GM06990 (cell line): ENCODE measurements around the gene THBS4.

ENCODE experiments used
- DNase-seq: peaks from one replicate; pipeline ENCODE4 v3.0.0-alpha.2; 2011; ENCODE audit not compliant: insufficient read length; ENCODE audit errors: extremely low read depth
- H3K27me3 ChIP-seq: replicated peaks from 2 replicates; pipeline ENCODE4 v1.6.0; 2011; ENCODE audit warnings: low read length; ENCODE audit not compliant: control insufficient read depth, insufficient read depth
- H3K36me3 ChIP-seq: 2 replicates; pipeline ENCODE4 v1.5.1; 2011; ENCODE audit warnings: low read length; ENCODE audit not compliant: control insufficient read depth, insufficient read depth
- H3K4me3 ChIP-seq: replicated peaks from 2 replicates; pipeline ENCODE4 v1.5.1; 2011; ENCODE audit warnings: low read depth, mild to moderate bottlenecking, control low read depth, low read length
- TF ChIP-seq, protein P1 (sequence below): IDR thresholded peaks from 2 replicates; pipeline ENCODE4 v1.5.1; 2011; ENCODE audit warnings: low read length, control low read depth, mild to moderate bottlenecking, inconsistent platforms; ENCODE audit not compliant: insufficient read depth, poor library complexity, severe bottlenecking

THBS4 gene

DNA sequence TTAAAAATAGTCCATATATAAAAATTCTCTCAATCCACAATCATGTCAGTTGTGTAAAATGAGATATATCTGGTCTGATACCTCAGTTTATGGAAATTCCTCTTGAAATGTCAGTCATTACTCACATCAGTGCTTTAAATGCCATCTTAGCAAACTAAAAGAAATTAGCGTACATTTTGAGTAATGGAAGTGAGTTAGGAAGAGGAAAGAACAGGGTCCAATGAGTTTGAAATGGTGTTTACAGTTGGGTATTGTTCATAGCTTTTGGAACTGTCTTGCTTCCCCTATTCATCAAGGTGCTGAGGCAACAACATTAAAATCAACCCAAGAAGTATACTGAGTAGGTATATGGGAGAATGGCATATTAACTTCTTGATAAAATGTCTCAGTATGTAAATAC is 35.4 kb upstream of the THBS4 start:
- DNase-seq = no peak
- TF ChIP-seq, protein P1, sequence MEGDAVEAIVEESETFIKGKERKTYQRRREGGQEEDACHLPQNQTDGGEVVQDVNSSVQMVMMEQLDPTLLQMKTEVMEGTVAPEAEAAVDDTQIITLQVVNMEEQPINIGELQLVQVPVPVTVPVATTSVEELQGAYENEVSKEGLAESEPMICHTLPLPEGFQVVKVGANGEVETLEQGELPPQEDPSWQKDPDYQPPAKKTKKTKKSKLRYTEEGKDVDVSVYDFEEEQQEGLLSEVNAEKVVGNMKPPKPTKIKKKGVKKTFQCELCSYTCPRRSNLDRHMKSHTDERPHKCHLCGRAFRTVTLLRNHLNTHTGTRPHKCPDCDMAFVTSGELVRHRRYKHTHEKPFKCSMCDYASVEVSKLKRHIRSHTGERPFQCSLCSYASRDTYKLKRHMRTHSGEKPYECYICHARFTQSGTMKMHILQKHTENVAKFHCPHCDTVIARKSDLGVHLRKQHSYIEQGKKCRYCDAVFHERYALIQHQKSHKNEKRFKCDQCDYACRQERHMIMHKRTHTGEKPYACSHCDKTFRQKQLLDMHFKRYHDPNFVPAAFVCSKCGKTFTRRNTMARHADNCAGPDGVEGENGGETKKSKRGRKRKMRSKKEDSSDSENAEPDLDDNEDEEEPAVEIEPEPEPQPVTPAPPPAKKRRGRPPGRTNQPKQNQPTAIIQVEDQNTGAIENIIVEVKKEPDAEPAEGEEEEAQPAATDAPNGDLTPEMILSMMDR = no peak
- Histone ChIP-seq H3K4me3 (no peak overlapping the region), H3K36me3 (no peaks in the 10 kb centered on the region), H3K27me3 (no peaks in the 10 kb centered on the region)

DNA sequence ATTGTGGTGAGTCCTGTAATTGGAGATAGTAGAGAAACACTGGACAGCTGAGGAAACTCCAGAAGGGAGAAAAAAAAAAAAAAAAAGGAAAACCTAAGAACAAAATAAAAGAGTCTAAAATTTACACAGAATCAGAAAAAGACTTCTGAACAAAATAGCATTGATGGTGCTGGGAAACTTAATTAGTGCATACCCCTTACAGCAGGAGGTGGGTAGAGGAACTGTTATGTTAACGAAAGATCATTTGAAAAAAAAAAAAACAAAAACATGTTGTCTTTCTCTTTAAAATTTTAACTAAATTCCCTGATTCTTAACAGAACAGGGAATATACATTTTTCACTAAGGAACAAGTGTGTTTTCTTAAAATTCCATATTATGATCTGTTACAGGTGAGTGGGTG is 32.5 kb upstream of the THBS4 start:
- Histone ChIP-seq H3K4me3 (no peak overlapping the region), H3K36me3 (no peaks in the 10 kb centered on the region)
- TF ChIP-seq, protein P1 = no peak

DNA sequence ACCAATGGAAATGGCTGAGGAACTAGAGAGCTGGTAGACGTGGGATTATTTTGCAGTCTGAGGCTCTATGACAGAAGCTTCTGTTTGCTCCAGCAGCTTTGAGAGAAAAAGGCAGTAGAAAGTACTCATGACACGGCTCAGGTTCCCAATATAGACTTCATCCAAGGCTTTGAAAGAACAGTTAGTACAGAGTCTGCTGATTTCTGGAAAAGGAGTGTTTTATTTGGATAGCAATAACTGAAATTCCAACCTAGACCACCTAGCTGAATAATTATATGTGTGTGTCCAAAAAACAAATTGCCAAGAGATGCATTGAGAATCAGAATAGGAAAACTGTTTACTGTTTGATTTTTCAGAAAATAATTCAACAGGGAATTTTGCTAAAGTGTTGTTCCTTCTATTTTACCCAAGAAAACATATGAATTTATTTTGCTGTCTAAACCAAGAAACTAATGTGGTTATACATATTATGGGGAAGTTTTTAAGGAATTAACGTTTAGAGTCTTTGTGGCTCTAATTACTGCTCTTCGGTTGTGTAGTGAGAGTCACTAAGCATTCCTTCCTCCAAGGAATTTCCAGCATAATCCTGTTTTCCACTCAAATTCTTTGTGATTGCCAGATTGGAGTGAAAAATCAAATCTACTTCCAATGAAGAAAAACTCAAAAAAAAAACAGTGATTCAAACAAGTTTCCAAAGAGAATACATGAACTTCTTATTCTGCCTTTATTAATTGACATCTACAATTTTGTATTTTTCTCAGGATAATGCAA is 26.0 kb upstream of the THBS4 start:
- H3K27me3 ChIP-seq = no peaks in the 10 kb centered on the region
- no peak overlapping the region for H3K4me3 ChIP-seq
- DNase-seq = no peak
- H3K36me3 ChIP-seq = no peaks in the 10 kb centered on the region
- TF ChIP-seq, protein P1 = no peak

More for the DNA sequence above, 32.5 kb upstream of the THBS4 start:
- DNase-seq = no peak
- H3K27me3 ChIP-seq = no peaks in the 10 kb centered on the region

DNA sequence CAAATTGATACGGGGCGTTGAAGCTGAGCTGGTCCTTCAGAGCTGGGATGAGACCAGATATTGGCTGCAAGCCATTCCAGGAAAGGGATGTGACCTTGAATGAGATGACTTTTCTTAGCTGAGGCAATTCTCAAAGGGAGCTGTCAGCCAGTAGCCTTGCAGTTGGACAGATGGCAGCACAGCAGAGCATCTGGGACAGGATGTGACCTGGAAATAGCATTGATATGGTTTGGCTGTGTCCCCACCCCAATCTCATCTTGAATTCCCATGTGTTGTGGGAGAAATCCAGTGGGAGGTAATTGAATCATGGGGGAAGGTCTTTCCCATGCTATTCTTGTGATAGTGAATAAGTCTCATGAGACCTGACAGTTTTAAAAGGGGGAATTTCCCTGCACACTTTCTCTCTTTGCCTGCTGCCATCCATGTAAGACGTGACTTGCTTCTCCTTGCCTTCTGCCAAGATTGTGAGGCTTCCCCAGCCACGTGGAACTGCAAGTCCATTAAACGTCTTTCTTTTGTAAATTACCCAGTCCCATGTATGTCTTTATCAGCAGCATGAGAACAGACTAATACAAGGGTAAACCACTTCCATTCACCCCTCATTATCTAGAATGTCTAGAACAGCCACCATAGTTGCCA is 24.3 kb upstream of the THBS4 start:
- TF ChIP-seq, protein P1 = no peak
- H3K4me3 ChIP-seq = no peak overlapping the region
- no peaks in the 10 kb centered on the region for H3K27me3 ChIP-seq
- no peak for DNase-seq
- no peaks in the 10 kb centered on the region for H3K36me3 ChIP-seq

DNA sequence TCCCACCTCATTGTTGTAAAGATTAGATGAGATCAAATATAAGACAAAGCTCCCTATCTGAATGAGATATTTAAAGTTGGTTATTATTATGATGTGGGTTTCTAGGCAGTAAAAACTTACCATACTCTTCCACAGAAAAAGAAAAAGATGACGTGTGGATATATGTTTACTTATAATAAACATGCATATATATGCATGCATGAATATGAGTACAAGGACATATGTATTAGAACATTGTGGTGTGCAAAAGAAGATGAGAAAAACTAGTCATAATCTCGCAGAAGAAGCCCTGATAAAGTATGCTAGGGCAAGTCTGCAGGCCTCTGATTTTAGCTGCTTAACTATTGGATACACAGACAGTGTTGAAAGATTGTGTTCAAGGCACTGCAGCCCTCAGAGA is 10.1 kb upstream of the THBS4 start:
- H3K36me3 ChIP-seq = no peaks in the 10 kb centered on the region
- TF ChIP-seq, protein P1 = no peak
- DNase-seq = no peak
- no peak overlapping the region for H3K4me3 ChIP-seq
- no peaks in the 10 kb centered on the region for H3K27me3 ChIP-seq
